Stimulated activated CD4-positive, alpha-beta T cell treated with anti-CD3 and anti-CD28 coated beads, Interleukin-2, amount 100 ng/mL, for 24 hours (primary cell): ENCODE data around the gene BAIAP2.

ENCODE experiments used
- DNase-seq, 2 donors: peaks; one replicate each; pipeline ENCODE4 v3.0.0-alpha.2; 2020

The BAIAP2 gene

DNA sequence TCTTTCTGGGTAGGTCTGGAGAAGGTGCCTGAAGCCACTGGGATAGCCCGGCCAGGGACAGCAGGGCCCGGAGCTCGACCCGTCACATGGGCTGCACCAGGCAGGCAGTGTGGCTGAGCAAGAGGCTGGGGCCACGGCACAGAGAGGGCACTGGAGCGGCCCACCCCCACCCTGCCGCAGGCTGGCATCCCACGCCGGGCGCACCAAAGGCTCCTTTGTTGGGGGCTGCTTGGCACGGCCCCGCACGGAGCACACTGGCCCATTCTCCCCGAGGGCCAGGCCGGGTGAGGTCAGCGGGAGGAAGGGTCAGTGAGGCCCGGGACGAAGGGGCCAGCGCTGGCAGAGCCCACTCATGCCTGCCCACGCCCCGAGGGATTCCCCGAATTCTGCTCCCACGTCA lies 93.8 kb downstream of the BAIAP2 start:
- DNase-seq = no peak

DNA sequence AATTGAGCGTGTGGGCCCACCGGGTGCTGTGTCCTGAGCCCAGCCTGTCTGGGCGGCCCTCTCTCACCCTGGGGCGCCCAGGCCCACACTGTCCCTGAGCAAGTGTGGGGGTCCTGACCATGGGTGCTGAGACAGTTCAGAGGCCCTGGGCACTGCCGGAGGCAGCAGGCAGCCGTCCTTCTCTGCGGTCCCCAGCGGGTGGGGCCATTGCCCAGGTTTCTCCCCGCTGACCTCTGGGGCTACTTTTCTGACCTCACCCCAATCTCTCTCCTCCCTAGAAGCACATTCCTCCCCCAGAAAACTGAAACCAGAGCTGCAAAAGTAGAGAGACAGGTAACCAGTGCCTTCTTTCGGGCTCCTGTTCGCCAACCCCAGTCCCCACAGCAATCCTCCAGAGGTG lies 94.3 kb downstream of the BAIAP2 start:
- DNase-seq = no peak

DNA sequence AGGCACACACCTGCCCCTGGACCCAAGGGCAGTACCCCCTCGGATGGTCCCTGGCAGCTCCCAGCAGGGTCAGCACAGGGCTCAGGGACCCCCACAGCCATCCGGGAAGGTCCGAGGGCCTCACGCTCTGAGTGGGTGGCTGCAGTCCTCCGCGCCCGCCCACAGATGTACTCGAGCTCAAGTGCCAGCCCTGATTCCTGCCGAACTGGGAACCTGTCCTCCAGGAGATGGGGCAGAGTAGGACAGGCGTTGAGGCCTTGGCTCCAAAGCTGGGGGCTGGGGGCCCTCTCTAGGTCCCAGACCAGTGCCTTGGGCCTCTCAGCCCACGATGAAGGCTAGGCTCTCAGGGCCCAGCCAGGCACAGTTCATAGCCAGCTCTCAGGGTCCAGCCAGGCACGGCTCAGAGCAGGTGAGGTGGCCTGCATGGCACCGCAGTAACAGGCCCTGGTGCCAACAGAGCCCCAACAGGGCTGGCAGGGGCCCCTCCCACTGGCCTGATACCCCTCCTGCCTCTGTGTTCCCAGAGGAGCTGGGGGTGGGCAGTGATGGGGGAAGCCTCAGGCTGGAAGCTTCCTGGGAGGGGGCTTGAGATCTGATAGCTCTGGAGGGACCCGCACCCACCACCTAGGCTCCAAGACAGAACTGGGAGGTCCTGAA lies 94.9 kb downstream of the BAIAP2 start:
- no peak for DNase-seq

DNA sequence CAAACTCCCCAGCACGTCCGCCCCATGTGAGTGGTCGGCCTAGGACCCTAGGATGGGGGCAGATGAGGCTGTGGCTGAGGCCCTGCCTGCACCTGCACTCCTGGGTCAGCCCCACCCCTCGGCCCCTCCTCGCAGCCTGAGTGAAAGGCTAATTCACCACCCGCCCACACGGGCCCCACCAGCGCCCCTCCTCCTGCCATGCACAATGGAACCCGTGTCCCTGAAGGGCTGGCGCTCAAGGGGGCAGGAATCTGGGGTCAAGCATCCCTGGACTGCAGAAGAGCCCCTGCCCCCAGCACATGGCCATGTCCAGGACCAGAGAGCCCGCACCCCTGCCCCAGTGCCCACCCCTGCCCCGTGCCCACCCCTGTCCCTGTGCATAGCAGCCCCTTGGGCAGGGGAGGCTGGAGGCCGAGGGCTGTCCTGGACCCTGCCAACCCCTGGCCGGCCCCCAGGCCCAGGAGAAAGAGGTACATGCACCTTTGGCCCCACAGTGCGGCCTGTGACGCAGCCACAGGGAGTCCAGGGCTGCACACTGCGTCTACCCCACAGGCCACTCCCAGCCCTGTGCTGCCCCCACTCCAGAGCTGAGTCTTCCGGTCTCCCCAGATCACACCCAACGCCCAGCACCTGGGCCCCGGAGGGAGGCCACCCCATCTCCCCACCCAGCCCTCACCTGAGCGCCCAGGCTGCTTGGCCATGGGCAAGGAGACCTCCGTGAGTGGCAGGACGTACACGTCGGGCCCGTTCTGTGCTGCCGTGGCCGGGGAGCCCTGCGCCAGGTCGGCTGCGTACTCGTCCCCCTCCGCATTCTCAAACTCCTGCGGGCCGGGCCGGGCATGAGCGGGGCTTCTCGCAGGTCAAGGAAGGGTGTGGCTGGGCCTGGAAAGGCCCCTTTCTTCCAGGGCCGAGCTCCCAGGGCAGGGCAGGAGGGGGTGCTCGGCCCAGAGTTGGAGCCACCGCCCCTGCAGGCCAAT lies 95.7 kb downstream of the BAIAP2 start:
- DNase-seq = no peak

DNA sequence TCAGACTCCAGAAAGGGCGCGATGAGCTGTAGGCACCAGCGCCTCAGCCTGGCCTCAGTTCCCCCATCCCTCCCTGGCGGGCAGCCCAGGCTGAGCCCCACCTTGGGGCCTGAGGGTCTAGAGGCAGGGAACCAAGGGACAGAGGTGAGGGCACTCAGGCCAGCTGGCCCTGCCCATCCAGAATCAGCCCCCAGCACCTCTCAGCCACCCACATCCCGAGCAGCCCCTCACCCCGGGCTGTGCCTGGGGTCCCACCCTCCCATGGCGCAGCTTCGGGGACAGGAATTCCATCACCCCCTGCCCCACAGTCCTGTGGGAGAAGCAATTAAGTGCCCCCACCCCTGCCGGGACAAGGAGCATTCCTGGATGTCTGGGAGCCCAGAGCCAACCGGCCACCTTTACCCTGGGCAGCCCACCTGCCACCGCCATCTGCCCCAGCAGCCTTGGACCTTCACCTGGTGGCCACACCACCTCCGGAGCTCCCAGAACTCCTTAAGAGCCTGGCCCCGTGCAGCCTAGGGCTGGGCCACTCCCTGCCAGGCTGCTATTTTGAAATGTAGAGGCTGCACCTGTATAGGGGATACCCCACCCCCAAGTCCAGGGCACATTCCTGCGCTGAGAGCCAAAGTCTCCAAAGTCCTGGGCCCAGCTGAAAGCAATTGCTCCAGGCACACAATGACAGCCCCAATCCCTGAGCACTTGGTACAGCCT lies 96.7 kb downstream of the BAIAP2 start:
- no peak for DNase-seq

DNA sequence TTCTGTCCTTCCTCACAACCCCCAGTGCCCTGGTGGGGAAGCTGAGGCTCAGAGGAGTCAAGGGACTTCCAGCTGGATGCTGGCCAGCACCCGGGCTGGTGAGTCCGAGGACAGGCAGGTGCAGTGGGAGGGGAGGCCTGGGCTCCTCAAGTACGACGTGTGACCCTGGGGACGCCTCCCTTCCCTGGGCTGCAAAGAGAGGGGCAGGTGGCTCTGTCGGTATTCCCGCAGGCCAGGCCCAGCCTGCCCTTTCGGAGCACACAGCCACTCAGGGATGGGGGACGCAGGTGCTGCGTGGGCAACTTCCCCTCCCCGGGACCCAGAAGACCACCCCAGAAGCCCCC lies 97.2 kb downstream of the BAIAP2 start:
- no peak for DNase-seq

DNA sequence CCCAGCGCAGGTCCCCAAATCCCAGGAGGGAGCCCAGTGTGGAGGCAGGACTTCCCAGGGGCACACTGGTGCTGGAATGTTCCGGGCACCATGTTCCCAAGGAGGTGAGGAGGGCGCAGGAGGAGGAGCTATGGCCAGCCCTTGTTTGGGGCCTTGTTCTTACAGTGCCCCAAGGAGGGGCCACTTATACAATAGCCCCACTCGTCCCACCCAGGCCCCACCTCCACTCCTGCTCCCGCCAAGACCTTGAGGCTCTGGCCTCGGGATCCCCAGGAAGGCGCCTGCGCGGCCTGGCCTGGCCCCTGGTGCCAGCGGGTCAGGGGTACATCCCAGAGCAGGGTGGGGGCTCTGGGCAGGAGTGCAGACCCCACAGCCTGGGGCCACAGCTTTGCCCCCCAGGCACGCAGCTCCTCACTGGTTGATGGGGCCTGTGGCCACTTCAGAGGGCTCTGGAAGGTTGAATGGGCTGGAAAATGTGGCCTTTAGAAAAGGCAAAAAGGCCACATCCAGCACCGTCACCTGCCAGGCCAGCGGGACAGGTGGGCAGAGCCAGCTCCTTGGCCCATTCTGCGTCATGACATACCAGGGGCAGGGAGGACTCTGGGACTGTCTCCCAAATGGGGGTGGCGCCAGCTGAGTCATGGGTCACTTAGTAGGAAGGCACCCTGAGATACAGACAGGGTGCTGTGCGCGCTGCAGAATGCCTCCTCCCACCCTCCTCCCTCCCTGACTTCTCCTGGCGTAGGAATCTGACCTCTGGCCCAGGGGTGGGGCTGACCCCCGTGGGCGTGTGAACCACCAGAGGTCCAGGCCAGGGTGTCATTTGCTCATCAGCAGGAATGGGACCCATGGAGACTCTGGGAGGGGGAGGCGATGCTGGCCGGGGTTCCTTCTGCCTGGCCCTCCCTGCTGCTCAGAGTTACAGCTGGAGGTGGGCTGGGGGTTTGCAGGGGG lies 98.1 kb downstream of the BAIAP2 start:
- no peak for DNase-seq

DNA sequence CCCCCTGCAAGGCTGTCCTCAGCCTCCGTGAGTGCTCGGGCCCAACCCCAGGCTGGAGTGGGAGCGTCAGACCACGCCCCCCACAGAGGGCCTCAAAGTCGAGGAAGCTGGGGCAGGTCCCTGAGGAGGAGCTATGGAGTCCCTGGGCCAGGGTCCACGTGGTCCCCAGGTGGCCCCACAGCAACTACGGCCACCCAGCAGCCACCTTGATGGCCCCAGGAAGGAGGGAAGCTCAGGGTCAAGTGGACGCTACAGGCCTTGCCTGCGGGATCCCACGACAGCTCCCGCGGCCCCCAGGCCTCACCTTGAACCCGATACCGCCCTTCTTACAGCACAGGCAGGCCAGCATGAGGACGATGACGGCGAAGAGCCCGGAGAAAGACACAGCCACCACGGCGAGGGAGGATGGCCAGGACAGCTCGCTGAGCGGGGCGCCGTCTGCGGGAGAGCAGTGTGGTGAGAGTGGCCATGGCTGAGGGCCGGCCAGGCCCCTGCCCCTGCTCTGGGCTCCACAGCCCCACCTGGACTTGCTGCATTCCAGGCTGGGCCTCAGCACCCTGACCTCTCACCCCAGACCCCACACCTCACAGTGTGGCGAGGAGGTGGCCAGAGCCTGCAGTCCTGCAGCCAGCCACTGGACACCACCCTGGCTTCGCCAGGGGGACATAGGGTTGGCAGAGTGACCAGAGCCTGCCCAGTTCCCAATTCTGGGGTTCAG lies 99.3 kb downstream of the BAIAP2 start:
- no peak for DNase-seq

DNA sequence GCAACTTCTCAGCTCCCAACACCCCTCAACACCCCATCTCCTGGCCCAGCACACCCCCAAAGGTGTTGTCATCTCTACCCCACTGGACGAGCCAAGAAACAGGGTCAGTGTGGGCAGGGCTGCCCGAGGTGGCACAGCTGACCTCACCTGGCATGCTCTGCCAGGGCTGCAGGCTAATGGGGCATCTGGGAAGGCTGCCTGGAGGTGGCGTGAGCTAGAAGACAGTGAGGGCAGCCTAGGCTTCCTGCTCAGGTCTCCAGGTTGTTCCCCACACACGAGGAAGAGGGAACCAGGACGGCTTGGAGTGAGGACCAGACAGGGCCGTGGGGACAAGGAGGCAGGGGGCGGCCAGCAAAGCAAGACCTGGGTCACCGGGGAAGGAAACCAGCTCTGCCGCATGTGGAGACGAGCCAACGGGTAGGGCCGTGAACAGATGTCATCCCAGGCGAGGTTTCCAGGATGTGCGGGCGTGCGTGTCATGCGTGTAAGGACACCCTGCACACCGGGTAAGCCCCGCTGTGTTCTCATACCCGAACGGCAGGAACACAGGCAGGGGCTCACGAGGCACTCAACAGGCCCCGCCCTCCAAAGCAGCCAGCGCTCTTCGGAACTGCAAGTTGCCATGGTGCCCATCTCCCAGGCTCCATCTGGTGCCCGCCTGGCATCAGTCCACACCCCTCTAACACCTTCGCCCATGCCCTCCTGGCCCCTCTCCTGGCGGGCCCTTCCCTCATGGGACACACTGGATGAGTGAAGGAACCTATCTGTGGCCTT lies 100.7 kb downstream of the BAIAP2 start:
- DNase-seq = no peak

DNA sequence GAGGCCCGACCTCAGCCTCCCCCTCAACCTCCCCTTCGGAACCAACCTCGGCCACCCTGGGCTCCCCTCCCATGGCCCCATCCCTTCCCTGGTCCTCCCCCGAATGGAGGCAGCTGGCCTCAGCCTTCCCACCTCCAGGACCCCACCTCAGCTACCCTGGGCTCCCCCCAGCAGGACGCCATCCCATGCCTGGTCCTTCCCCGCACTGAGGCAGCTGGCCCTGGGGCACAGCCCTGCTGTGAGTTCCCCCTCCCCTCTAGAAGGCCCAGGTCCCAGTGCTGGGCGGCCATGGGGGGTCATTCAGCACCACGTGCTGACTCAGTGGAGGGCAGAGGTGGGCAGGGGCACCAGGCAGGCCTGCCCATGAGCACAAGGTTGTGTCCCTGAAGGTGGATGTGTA lies 101.4 kb downstream of the BAIAP2 start:
- no peak for DNase-seq

DNA sequence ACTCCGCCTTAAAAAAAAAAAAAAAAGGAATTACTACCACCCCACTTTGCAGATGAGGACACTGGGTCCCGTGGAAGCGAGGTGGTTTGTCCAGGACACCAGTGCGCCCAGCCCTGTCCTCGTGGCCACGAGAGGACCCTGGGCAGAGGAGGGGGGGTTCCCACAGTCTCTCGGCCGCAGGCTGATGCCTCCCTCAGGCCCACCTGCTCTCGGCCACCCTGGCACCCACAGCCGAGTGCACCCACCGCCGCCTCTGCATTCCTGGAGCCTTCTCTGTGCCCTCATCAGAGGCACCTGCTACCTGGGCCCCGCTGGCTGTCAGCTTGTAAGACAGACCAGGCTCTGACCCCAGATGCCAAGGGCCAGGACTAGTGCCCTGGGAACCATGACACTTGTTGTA lies 102.3 kb downstream of the BAIAP2 start:
- DNase-seq = no peak

DNA sequence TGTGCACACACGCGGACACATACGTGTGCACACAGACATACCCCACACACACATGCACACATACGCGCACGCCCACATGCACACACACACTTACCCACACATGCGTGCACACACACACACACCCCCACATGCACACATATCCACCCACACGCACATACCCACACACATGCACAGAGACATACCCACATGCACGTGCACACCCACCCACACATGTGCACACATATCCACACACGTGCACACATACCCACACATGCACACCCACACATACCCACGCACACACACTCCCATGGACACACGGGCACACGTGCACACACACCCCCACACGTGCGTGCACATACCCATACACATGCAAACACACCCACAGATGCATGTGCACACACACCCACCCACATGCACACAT lies 103.1 kb downstream of the BAIAP2 start:
- DNase-seq = no peak

DNA sequence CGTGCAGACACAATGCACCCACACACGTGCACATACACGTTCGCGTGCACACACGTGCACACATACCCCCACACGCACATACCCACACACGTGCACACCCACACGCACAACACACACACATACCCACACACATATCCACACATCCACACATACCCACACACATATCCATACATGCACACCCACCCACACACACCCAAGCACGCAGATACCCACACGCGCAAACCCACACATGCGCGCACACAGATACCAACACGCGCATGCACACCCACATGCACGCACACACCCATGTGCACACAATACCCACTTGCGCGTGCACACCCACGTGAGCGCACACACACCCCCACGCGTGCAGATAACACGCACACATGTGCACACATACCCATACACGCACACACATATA lies 103.5 kb downstream of the BAIAP2 start:
- DNase-seq = no peak

DNA sequence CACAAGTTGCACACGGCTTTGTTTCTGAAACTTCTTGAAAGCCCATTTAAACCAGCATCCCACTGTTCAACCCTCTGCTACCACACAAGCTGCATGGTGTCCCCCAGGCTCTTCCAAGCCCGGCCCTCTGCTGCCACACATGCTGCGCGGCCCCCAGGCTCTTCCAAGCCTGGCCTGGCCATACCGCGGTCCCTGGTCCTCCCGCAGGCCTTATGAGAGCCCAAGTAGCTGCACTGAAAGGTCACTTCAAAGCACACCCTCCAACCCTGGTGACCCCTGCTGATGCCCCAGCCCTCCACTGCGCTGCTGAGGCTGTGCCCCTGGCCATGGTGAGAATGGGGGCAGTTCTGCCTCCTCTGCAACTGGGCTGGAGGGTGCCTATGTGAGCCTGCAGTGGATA lies 104.5 kb downstream of the BAIAP2 start:
- DNase-seq = no peak

DNA sequence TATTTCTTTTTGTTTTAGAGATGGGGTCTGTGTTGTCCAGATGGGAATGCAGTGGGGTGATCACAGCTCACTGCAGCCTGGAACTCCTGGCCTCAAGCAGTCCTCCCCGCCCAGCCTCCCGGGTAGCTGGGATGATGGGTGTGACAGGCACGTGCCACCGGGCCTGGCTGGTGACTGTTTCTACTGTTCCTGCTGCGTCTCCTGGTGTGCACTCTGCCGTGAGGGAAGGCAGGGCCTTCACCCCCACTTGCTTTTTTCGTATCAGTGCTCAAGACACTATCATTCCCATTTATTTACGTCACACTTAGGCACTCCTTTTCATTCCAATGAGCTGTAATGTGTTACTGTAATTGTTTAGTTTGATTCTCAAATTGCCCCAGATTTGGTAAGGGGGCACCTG lies 105.1 kb downstream of the BAIAP2 start:
- DNase-seq = no peak

DNA sequence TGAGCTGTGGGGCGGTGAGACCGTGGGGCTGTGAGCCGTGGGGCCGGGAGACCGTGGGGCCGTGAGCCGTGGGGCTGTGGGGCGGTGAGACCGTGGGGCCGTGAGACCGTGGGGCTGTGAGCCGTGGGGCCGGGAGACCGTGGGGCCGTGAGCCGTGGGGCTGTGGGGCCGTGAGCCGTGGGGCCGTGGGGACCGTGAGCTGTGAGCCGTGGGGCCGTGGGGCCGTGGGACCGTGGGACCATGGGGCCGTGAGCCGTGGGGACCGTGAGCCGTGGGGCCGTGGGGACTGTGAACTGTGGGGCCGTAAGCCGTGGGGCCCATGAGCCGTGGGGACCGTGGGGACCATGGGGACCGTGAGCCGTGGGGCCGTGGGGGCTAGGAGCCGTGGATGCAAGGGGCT lies 105.7 kb downstream of the BAIAP2 start:
- no peak for DNase-seq

DNA sequence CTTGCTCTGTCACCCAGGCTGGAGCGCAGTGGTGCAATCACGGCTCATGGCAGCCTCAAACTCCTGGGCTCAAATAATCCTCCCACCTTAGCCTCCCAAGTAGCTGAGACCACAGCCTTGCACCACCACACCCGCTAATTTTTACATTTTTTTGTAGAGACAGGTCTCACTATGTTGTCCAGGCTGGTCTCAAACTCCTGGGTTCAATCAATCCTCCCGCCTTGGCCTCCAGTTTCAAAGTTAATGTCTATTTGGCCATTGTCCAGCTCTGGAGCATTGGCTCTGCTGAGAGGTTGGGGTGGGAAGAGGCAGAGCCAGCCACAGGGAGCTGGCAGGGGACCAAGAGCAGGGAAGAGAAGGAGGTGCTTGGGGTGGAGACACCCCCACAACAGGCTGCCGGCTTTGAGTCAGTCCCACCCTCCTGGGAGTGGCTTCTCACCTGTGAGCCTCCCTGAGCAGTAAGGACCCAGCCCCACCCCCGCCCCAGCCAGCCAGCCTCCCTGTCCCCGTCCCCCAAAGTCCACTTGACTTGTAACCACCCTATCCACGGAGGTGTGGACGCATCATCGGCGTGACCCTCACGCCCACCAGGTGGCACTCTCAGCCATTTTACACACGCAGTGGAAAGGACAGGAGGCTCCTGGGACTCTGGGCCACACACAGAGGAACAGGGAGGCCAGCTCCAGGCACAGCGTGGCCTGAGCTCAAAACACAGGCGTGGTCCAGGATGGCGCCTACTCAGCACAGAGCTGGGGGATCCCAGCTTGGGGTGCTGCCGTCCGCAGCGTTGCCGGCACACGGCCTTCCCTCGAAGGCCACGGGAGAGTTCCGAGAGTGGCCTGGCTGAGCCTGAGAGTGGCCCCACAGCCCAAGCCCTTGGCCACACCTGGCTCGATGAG lies 107.6 kb downstream of the BAIAP2 start:
- peak; percentile 71 to 72 for DNase-seq

DNA sequence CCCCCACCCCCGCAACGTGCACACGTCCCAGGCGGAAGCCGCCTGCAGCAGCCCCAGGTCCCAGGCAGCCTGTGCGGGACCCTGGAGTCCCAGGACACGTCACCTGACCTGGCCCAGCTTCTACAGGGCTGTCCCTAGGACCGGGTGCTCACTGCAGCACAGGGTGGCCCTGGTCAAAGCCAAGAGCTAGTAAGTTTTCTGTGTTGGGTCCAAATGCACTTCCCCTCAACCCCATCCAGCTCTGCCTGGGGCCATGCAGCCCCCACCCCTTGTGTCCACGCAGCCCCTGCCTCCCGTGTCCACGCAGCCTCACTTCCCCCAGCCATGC lies 108.2 kb downstream of the BAIAP2 start:
- DNase-seq = no peak

DNA sequence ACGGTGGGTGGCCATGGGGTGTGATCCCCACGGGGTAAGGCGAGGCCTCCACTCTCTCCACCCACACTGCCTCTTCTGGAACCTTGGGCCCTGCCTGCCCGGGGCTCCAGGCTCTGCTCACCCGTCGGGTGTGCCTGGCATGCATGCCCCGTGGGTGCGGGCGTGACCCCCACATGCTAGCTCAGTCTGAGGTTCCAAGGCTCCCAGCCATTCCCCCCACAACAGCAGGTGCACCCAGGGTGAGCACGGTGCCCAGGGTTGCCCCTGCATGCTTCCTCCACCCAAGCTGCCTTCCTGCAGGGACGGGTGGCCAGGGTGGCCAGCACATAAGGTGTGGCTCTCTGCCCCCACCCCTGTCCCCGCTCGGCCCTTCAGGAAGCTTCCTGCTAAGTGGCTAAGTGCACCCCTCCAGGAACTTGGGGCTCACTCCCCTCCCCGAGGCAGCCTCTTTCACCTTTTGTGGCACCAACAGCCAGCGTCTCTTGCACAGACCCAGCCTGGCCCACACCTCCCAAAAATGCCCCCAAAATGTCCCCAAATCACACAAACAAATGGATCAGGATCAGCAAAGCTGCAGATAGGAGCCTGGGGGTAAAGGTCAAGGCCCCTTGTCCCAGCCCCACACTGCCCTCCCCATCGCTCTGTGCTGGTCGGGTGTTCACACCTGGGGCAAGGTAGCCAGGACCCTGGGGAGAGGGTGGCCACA lies 108.9 kb downstream of the BAIAP2 start:
- no peak for DNase-seq

DNA sequence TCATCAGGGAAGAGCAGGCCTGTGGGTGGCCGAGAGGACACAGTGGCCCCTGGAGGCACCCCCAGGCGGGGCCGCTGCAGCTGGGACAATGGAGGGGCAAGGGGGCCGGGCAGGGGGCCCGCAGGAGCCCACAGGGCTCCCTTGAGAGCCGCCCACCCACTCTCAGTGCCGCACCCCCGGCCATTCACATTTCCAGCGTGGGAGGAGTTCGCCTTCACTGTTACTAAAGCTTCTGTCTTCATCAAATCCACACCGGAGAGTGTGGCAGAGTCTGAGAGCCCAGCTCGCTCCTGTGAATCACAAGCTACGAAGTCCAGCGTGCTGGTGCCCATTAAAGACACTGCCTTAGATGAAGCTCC lies 109.5 kb downstream of the BAIAP2 start:
- no peak for DNase-seq
